Left lung (tissue), 10 donors: ENCODE data around the gene PSMF1. TPM values are rescaled to one million over a fixed set of nuclear protein-coding genes. Genes with fewer than 3 reads are reported as not detected.

Experiments
- ATAC-seq: fragments of 200-7000 bp; cut with Tn5 transposase; one replicate; pipeline ENCODE4 v1.9.1; 2020; ENCODE audit warnings: moderate library complexity
- DNase-seq, 4 donors: peaks; one replicate each; pipeline ENCODE4 v3.0.0-alpha.2; 2013 to 2020
- H3K27ac ChIP-seq, 2 donors: fragments of 200-600 bp; sonication (generic) in 1 of 2; one replicate each; pipeline versions ENCODE4 v1.5.0 to v1.8.0; 2020 to 2021
- H3K27me3 ChIP-seq, 2 donors: fragments of 200-600 bp; sonication (generic) in 1 of 2; one replicate each; pipeline versions ENCODE4 v1.5.0 to v1.8.0; 2020 to 2021
- H3K36me3 ChIP-seq, 2 donors: fragments of 200-600 bp; sonication (generic) in 1 of 2; one replicate each; pipeline versions ENCODE4 v1.5.0 to v1.8.0; 2020 to 2021
- H3K4me1 ChIP-seq, 2 donors: fragments of 200-600 bp; one replicate each; pipeline ENCODE4 v1.8.0; 2021
- H3K4me3 ChIP-seq, 2 donors: fragments of 200-600 bp; sonication (generic) in 1 of 2; one replicate each; pipeline versions ENCODE4 v1.5.0 to v1.8.0; 2020 to 2021; ENCODE audit warnings: mild to moderate bottlenecking in 1 of 2
- H3K9me3 ChIP-seq, 2 donors: fragments of 200-600 bp; sonication (generic) in 1 of 2; one replicate each; pipeline versions ENCODE4 v1.5.0 to v1.8.0; 2020 to 2021
- intact Hi-C, 2 donors: fragments of 100-400 bp; cut with DNase I; formaldehyde crosslinking; loops; one replicate each; pipeline versions ENCODE4 v1.11.2 to v1.14.2; 2022
- polyA plus RNA-seq, 6 donors: library from polyadenylated mRNA; unstranded; fragments of 120-200 nt; gene quantifications; one replicate each; pipeline ENCODE4 v1.2.1, GENCODE V29; 2013; ENCODE audit not compliant: insufficient read length in 6 of 6
- total RNA-seq, 2 donors: library from RNA; stranded (reverse); fragmentation: NEBNext Ultra II Directional; extraction: Animal tissue kit (Norgen Biotek cat#: 25700); gene quantifications; one replicate each; pipeline ENCODE4 v1.2.1, GENCODE V29; 2021
- TF ChIP-seq, protein P1 (sequence below), 2 donors: fragments of 200-600 bp; sonication (generic) in 1 of 2; IDR thresholded peaks; one replicate each; pipeline versions ENCODE4 v1.5.0 to v1.8.0; 2021; ENCODE audit warnings: antibody characterized with exemption in 2 of 2
- donor health status: DM: no; HTN: yes; CAD: no.
- donor health status: DM: no; HTN: no; CAD: no.

PSMF1 gene
- total and polyA plus RNA-seq, 8 donors = 121 to 149 (median 130) TPM

DNA sequence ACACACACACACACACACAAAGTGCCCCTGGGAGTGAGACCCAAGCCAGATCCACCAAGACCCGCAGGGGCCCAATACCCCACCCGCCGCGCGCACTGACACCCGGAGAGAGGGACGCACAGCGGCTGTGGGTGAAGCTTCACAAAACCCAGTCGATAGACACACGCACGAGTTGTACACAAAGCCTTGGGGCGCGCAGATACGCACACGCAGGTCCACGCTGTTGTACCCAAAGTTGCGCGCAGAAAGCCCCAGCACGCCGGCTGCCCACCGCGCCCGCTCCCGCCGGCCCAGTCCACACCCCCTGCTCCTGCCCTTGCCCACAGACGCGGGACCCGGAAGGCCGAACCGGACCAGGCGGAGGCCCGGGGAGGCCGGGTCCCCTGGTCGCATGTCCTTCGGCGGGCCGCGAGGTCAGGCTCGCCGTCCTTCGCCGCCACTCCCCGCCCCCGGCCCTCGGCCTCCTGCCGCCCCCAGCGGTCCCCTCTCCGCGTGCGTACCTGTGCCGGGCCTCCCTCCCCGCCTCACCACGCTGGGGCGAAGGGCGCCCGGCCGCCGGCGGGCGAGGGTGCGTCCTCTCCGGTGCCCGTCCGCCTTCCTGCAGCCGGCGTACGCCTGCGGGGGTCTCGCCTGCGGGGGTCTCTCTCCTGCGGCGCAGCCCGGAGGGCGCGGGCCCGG is 66.4 kb downstream of the PSMF1 start, which contains the start of gene TMEM74B:
TSS of gene TMEM74B (minus strand) at position 344 of the 678 bp plus-strand sequence. CDS start 1,180 bp downstream, outside the sequence.
- ATAC-seq (no peak), DNase-seq (peak in 1 of 4 donors; percentile 71)
- H3K36me3 ChIP-seq = peaks cover 0 to 7% of the 10 kb centered on the region in 2 donors
- intact Hi-C loops = no loop called here
- TF ChIP-seq, protein P1, sequence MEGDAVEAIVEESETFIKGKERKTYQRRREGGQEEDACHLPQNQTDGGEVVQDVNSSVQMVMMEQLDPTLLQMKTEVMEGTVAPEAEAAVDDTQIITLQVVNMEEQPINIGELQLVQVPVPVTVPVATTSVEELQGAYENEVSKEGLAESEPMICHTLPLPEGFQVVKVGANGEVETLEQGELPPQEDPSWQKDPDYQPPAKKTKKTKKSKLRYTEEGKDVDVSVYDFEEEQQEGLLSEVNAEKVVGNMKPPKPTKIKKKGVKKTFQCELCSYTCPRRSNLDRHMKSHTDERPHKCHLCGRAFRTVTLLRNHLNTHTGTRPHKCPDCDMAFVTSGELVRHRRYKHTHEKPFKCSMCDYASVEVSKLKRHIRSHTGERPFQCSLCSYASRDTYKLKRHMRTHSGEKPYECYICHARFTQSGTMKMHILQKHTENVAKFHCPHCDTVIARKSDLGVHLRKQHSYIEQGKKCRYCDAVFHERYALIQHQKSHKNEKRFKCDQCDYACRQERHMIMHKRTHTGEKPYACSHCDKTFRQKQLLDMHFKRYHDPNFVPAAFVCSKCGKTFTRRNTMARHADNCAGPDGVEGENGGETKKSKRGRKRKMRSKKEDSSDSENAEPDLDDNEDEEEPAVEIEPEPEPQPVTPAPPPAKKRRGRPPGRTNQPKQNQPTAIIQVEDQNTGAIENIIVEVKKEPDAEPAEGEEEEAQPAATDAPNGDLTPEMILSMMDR (IDR thresholded peaks at IDR 0.05) = no peak
- H3K27me3 ChIP-seq = peaks cover 10 to 46% of the 10 kb centered on the region in 2 donors
- H3K4me1 ChIP-seq = peaks cover 5 to 13% of the 10 kb centered on the region in 2 donors
- peak within 1 kb of the TSS; percentile 35 to 41 for H3K4me3 ChIP-seq
- H3K9me3 ChIP-seq = no peaks in the 10 kb centered on the region
- no peak within 1 kb of the TSS for H3K27ac ChIP-seq

DNA sequence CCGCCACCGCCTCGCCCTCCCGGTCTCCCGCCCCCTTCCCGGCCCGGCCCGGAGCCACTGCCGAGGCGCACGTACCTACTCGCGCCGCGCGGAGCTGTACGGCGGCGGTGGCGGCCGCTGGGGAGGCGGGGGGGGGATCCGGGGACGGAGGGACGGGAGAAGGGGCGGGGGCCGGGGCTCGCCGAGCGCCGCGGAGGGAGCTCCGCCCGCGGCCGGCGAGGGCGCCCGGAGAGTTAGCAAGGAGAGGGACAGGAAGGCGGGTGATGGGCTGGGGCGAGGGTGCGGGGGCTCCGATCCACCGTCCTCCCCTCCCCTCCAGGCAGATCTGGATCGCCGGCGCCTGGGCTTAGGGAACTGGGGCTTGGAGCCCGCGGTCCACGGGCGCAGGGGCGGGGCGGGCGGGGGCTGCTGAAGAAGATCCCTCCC is 66.9 kb downstream of the PSMF1 start:
- DNase-seq = no peak
- peak; percentile 39 for ATAC-seq
- peaks cover 0 to 7% of the 10 kb centered on the region in 2 donors for H3K36me3 ChIP-seq
- no peaks in the 10 kb centered on the region for H3K9me3 ChIP-seq
- TF ChIP-seq, protein P1 (IDR thresholded peaks at IDR 0.05) = no peak
- H3K27me3 ChIP-seq = peaks cover 10 to 46% of the 10 kb centered on the region in 2 donors
- peak overlapping the region; percentile 35 to 41 for H3K4me3 ChIP-seq
- H3K27ac ChIP-seq = no peak overlapping the region
- H3K4me1 ChIP-seq = peaks cover 5 to 13% of the 10 kb centered on the region in 2 donors
- intact Hi-C loops = no loop called here

DNA sequence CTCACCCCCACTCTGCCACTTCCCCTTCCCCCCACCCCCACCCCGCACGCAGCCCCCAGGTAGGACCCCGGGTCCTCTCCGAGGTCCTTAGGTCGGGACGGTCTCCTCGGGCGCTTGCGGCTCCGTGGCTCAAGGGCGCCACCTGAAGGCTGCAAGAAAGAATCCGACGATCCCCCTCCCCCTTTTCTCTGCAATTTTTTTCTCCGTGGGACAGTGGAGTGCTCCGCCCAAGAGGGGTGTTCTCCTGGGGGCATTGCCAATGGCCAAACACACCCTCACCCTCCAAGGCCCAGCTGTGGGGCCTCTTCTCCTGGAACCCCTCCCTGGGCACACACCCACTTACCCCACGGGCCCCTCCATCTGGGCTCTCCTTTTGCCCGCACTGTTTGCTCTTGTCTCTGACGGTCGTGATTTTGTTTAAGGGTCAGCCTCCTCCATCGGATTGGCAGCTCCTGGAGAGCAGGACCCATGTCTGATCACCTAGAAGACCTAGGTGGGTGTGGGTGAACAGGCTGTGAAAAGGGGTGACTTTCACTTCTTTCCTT is 67.5 kb downstream of the PSMF1 start:
- H3K9me3 ChIP-seq = no peaks in the 10 kb centered on the region
- intact Hi-C loops = no loop called here
- TF ChIP-seq, protein P1 (IDR thresholded peaks at IDR 0.05) = peak; percentile 27 to 44
- H3K4me1 ChIP-seq = peaks cover 5 to 13% of the 10 kb centered on the region in 2 donors
- ATAC-seq = peak; percentile 85
- H3K36me3 ChIP-seq = peaks cover 0 to 4% of the 10 kb centered on the region in 2 donors
- no peak overlapping the region for H3K27ac ChIP-seq
- peak in 1 of 4 donors; percentile 64 for DNase-seq
- H3K4me3 ChIP-seq = peak overlapping the region; percentile 35 to 41
- H3K27me3 ChIP-seq = peaks cover 10 to 46% of the 10 kb centered on the region in 2 donors

DNA sequence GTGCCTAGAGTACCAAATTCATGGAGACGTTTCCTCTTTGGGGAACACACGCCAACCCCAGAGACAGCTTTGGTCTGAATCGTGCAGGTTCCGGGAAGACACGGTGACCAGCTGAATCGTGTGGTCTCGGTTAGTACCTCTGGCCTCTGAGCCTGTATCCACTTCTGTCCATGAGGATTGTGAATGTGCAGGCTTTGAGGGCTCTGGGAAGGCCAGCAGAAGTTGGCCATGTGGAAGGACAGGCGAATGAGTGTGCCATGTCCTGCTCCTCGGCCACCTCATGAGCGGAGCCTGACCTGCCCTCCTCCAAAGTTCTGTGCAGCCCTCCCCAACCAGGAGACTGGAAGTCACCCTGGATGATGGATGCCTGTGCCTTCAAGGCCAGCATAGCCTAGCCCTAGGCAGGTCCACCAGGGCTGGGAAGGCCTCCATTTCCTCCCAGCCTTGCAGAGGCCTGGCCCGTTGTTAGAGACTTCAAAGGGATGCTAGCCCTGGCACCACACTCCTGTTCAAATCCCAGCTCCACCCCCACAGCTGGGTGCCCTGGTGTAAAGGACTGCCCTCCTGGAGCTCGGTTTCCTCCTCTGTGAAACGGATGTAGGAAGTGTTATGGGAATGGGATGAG is 68.1 kb downstream of the PSMF1 start:
- peaks cover 10 to 46% of the 10 kb centered on the region in 2 donors for H3K27me3 ChIP-seq
- no peaks in the 10 kb centered on the region for H3K9me3 ChIP-seq
- peaks cover 5 to 13% of the 10 kb centered on the region in 2 donors for H3K4me1 ChIP-seq
- intact Hi-C loops = no loop called here
- TF ChIP-seq, protein P1 (IDR thresholded peaks at IDR 0.05) = no peak
- ATAC-seq (no peak), DNase-seq (no peak)
- no peaks in the 10 kb centered on the region for H3K36me3 ChIP-seq
- no peak overlapping the region for H3K4me3 ChIP-seq
- H3K27ac ChIP-seq = no peak overlapping the region
